ENCODE results near the gene SLC25A17.
"Not testable (repeated sequence)": the region's sequence is repeated elsewhere in the genome, so short reads cannot be mapped to it uniquely, and the experiment has no call there.

SLC25A17 gene, protein sequence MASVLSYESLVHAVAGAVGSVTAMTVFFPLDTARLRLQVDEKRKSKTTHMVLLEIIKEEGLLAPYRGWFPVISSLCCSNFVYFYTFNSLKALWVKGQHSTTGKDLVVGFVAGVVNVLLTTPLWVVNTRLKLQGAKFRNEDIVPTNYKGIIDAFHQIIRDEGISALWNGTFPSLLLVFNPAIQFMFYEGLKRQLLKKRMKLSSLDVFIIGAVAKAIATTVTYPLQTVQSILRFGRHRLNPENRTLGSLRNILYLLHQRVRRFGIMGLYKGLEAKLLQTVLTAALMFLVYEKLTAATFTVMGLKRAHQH

DNA sequence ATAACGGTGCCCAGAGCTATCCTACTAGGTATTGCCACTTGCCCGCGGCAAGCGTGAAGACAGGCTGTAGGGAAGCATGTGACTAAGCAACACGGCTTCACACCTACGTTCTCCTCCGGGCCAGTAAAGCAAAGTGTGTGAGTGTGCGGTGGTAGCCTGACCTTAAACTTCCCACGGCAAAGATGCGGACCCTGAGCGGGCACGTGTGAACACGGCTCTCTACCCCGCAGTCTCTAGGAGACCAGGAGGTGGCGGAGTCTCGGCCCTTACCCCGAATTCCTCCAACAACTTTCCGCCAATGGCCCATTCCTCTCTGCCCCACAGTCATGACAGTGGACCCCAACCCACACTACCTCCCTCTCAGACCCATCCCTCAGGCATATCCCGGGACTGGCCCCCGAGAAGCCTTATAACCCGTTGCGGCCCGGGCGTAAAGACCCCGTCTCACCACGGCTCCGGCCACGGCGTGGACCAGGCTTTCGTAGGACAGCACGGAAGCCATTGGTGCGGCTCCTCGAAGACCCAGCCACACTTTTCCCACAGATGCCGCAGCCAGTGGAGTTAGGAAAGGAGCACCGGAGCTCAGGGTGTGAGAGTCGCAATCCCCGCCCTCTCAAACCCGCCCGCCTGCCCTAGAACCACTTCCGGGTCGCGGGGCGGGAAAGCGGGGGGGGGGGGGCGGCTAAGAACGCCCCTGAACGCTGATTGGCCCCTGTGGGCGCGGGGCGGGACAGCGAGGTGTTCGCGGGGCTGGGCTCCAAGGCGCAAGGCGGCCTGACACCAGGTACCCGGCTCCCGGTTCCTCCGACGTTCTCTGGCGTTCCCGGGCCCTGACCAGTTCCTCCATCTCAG, at the start of gene SLC25A17:
Gene SLC25A17 (minus strand): TSS at position 600 of the 852 bp plus-strand sequence. CDS start 98 bp downstream, at position 502.
- Mint-ChIP-seq H3K4me1 (peaks cover 23 to 26% of the 10 kb centered on the region in 2 donors), H3K4me3 (peak within 1 kb of the TSS; percentile 87 to 95), H3K36me3 (peaks cover 19 to 35% of the 10 kb centered on the region in 2 donors), H3K27ac (peak within 1 kb of the TSS; percentile 95), H3K9me3 (no peaks in the 10 kb centered on the region), H3K27me3 (no peaks in the 10 kb centered on the region)
- DNase-seq (peak; percentile 69), ATAC-seq (replicated peaks) (peak; percentile 91 to 93)

DNA sequence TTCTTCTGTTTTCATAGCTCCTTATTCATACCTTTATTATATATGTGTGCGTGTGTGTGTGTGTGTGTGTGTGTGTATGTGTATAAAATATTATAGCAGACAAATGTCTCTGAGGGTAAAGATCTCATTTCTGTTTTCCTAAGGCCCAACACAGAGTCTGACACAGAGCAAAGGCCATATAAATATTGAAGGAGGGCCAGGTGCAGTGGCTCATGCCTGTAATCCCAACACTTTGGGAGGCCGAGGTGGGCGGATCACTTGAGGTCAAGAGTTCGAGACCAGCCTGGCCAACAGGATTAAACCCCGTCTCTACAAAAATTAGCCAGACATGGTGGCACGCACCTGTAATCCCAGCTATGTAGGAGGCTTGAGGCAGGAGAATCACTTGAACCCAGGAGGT, 49.2 kb upstream of the SLC25A17 start:
- DNase-seq; H3K27me3 Mint-ChIP-seq; H3K27ac Mint-ChIP-seq; H3K4me3 Mint-ChIP-seq; H3K9me3 Mint-ChIP-seq; ATAC-seq (replicated peaks): not testable (repeated sequence)
- Mint-ChIP-seq H3K4me1 (peaks cover 11 to 23% of the 10 kb centered on the region in 2 donors), H3K36me3 (peaks cover 4 to 16% of the 10 kb centered on the region in 2 donors)

DNA sequence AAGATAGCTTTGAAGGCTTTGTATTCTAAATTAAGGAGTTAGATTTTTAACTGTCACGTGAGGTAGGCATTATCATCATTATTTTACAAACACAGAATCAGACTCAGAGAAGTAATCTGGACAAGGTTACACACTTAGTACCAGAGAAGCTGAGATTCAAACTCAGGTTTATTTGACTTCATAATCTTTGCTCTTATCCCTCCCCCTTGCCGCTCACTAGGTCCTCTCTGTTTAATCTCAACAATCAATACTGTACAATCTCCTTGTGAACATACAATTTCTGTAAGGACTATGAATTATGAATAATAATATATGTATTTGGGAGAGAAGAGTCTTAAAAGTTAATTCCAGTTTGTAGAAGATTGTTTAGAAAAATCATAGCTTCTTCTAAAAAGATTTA, 48.0 kb upstream of the SLC25A17 start:
- H3K27me3 Mint-ChIP-seq: no peaks in the 10 kb centered on the region
- no peaks in the 10 kb centered on the region for H3K9me3 Mint-ChIP-seq
- H3K4me3 Mint-ChIP-seq: no peak overlapping the region
- no peak for ATAC-seq (replicated peaks)
- DNase-seq: no peak
- peaks cover 4 to 21% of the 10 kb centered on the region in 2 donors for H3K36me3 Mint-ChIP-seq
- no peak overlapping the region for H3K27ac Mint-ChIP-seq
- H3K4me1 Mint-ChIP-seq: peaks cover 13 to 33% of the 10 kb centered on the region in 2 donors

DNA sequence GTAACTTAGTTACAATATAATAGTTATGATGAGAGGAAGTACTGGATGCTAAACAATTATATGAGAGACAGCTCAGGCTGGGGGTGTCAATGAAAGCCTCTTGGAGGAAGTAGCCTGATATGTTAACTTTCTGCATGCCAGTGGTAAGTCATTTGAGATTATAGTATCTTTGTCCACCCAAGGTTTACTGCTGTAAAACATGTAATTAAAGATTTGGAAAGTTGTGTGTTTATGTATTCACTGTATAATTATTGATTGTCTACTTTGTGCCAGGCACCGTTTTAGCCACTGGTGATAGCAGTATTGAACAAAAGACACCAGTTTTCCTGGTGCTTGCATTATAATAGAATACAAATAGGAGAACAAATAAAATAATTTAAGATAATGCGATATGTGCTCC, 43.4 kb upstream of the SLC25A17 start:
- H3K4me3 Mint-ChIP-seq: no peak overlapping the region
- no peak overlapping the region for H3K27ac Mint-ChIP-seq
- peaks cover 20 to 50% of the 10 kb centered on the region in 2 donors for H3K4me1 Mint-ChIP-seq
- DNase-seq (no peak), ATAC-seq (replicated peaks) (no peak)
- H3K36me3 Mint-ChIP-seq: peaks cover 7 to 24% of the 10 kb centered on the region in 2 donors
- no peaks in the 10 kb centered on the region for H3K27me3 Mint-ChIP-seq
- H3K9me3 Mint-ChIP-seq: no peaks in the 10 kb centered on the region

DNA sequence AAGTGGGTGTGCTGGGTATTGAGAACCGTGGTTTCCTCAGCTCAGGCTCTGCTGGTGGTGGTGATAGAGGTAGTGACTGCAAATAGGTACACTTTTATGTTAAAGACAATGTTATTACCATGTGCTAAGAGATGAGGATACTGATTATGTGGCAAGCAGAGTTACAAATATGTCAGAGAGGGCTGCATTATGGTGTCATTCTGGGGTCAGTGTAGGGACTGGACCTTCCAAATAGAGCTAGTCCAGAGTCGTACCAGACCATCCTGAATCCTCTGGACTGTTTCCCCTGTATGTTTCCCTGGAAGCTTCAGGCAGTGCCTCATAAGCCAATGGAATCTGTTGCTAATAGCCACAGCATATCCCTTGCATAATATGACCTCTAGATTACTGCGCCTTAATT, 42.9 kb upstream of the SLC25A17 start, which contains the start of gene DNAJB7:
Gene DNAJB7 (minus strand): TSS at position 101 of the 400 bp plus-strand sequence. CDS start 119 bp downstream, outside the sequence.
- DNase-seq: no peak
- Mint-ChIP-seq H3K4me3 (no peak within 1 kb of the TSS), H3K9me3 (no peaks in the 10 kb centered on the region), H3K4me1 (peaks cover 20 to 54% of the 10 kb centered on the region in 2 donors), H3K27ac (peak within 1 kb of the TSS; percentile 7), H3K27me3 (no peaks in the 10 kb centered on the region), H3K36me3 (peaks cover 7 to 23% of the 10 kb centered on the region in 2 donors)
- no peak for ATAC-seq (replicated peaks)

DNA sequence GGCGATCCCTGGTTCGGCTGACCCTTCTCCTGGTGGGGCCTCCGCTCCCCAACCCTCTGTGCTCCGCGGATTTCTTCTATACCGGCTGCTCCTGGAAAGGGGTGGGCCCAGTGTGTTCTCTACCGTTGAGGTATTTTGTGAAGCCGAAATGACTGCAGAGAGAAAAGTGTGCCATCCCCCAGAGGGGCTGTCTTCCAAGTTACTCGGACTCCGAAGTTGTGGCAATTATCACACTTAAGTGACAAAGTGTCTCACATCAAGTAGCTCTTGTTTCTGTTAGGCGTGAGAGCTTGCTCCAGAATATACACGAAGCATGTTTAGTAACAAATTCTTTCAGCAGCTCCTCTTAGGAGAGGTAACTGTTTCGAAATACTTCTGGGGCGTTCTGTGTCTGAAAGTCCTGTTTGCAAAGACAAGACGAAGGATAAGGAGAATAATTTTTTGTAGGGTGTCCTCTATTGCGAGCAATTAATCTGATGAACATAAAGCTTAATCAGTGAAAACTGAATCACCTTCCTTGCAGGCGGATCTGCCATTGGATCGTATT, 38.2 kb upstream of the SLC25A17 start:
- Mint-ChIP-seq H3K4me1 (peaks cover 14 to 40% of the 10 kb centered on the region in 2 donors), H3K27me3 (no peaks in the 10 kb centered on the region), H3K9me3 (no peaks in the 10 kb centered on the region), H3K27ac (peak overlapping the region; percentile 100), H3K36me3 (peaks cover 10 to 23% of the 10 kb centered on the region in 2 donors), H3K4me3 (peak overlapping the region; percentile 93 to 99)
- no peak for ATAC-seq (replicated peaks)
- no peak for DNase-seq

DNA sequence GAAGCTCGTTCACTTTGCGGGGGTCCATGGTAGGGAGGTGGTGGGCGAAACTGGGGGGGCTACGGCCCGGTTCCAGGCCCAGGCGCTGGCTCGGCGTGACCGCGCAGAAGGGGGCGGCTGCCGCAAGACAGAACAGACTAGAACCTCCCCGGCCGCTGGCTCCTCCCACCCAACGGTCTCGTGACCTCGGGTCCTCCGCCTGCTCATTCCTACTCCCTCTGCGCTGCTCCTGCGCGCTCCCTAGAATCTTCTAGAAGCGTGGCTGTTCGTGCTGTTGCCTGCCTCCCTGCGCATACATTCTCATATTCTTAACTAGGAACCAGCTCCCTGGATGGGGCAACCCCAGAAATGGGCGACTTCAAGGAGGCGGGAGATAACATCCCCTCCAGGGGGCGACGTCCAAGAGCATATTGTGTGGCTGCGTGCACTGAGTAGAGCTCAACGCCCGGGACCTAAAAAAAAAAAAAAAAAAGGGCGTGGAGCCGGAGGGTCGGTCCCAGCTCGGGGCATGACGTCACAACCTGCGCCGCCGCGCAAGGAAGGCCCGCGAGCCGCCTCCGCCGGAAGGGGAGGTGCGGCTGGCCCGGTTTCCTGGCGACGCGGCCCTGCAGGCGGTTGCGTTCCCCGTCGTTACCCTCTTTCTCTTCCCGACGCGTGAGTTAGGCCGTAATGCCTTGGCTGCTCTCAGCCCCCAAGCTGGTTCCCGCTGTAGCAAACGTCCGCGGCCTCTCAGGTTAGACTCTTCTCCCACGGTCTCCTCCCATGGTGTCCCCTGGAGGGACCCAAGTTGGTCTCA, 37.6 kb upstream of the SLC25A17 start, which contains the start of the genes ST13 and XPNPEP3:
Gene ST13 (minus strand): TSS at position 127 of the 796 bp plus-strand sequence. CDS start 99 bp downstream, at position 28.
Gene XPNPEP3 (plus strand): TSS at position 636 of the 796 bp plus-strand sequence. CDS start 34 bp downstream, at position 670.
- no peaks in the 10 kb centered on the region for H3K9me3 Mint-ChIP-seq
- ATAC-seq (replicated peaks) (peak; percentile 94 to 96), DNase-seq (peak; percentile 96)
- H3K36me3 Mint-ChIP-seq: peaks cover 8 to 18% of the 10 kb centered on the region in 2 donors
- peak within 1 kb of the TSS; percentile 93 to 99 for H3K4me3 Mint-ChIP-seq
- peaks cover 14 to 44% of the 10 kb centered on the region in 2 donors for H3K4me1 Mint-ChIP-seq
- H3K27ac Mint-ChIP-seq: peak within 1 kb of the TSS; percentile 100
- H3K27me3 Mint-ChIP-seq: no peaks in the 10 kb centered on the region

DNA sequence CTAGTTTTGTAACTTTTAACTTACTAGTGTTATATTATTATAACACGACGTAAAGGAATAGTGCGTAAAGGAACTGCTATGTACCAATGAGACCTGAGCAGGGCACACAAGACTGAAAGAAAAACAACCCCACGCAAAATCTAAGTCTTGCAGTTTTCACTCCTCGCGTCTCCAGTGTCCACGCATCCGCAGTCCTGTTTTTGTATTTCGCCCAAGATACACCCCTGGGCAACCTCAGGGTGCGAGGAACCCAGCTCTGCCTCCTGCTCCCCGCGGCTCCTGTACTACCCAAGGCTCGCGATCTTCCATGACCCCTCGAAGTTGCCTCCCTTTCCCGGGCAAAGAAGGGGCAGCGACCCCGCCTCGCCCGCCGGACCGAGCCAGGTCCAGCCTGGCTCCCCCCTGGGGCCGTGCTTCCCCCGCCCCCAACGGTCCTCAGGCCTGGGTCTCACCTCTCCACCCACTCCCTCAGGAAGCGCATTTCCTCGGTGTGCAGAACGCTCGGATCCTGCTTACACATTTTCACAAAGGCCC, 36.9 kb upstream of the SLC25A17 start:
- DNase-seq: no peak
- peak overlapping the region; percentile 100 for H3K27ac Mint-ChIP-seq
- peak; percentile 22 to 29 for ATAC-seq (replicated peaks)
- H3K4me1 Mint-ChIP-seq: peaks cover 16 to 48% of the 10 kb centered on the region in 2 donors
- H3K9me3 Mint-ChIP-seq: no peaks in the 10 kb centered on the region
- H3K4me3 Mint-ChIP-seq: peak overlapping the region; percentile 93 to 99
- H3K27me3 Mint-ChIP-seq: no peaks in the 10 kb centered on the region
- H3K36me3 Mint-ChIP-seq: peaks cover 6 to 18% of the 10 kb centered on the region in 2 donors

DNA sequence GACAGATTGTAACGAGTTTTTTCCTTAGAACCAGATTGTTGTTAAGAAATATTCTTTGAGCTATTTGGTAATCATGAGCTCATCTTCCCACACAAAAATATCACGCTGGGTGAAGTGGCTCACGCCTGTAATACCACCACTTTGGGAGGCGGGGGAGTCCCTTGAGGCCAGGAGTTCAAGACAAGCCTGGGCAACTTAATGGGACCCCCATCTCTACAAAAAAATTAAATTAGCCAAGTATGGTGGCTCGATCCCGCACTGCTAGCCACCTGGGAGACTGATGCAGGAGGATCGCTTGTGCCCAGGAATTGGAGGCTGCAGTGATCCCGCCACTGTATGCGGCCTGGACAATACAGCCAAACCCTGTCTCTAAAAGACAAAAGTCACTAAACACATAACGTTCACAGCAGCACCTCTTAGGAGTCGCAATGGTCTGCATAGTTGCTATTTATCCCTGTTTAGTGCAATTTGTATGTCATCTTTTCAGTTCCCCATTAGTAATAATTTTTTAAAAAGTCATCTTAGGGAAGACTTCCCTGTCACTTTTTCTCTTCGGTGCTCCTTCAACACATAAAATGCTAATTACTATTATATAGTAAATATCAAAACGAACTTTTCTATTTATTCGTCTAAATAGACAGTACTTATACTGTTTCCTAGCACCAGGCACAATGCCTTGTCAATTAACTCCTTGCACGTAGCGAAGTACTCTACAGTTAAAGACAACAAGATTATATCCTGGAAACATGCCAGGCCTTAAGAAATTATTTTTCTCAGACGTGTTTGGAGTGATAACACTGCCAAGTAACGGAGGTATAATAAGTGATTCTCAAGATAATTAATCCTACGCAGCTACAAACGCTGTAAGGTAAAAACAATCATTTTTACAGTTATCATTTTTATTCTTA, 36.2 kb upstream of the SLC25A17 start:
- no peak for DNase-seq
- H3K4me3 Mint-ChIP-seq: peak overlapping the region; percentile 93 to 99
- H3K9me3 Mint-ChIP-seq: no peaks in the 10 kb centered on the region
- peak overlapping the region; percentile 37 for H3K27ac Mint-ChIP-seq
- H3K36me3 Mint-ChIP-seq: peaks cover 5 to 15% of the 10 kb centered on the region in 2 donors
- ATAC-seq (replicated peaks): no peak
- H3K27me3 Mint-ChIP-seq: no peaks in the 10 kb centered on the region
- H3K4me1 Mint-ChIP-seq: peaks cover 16 to 48% of the 10 kb centered on the region in 2 donors

DNA sequence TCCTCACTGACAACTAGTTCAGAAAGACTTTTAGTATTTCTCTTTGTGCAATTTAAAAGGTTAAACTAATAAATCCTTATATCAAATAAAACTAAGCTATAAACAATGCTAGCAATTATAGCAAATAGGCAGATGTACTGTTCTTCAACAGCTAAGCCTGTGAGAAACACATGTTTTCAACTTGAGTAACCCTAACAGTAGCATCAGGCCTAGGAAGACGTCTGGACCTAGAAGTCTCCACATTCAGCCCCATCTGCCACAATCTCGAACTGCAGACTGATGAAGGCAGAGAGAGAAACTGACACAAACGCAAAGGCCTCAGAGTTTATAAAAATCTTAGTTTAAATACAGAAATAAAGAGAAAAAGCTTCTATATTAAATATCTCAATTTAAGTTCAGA, 34.8 kb upstream of the SLC25A17 start:
- DNase-seq (no peak), ATAC-seq (replicated peaks) (no peak)
- Mint-ChIP-seq H3K27me3 (no peaks in the 10 kb centered on the region), H3K27ac (peak overlapping the region; percentile 68), H3K4me3 (peak overlapping the region in 1 of 2 donors; percentile 33), H3K36me3 (peaks cover 7 to 20% of the 10 kb centered on the region in 2 donors), H3K4me1 (peaks cover 14 to 49% of the 10 kb centered on the region in 2 donors), H3K9me3 (no peaks in the 10 kb centered on the region)

DNA sequence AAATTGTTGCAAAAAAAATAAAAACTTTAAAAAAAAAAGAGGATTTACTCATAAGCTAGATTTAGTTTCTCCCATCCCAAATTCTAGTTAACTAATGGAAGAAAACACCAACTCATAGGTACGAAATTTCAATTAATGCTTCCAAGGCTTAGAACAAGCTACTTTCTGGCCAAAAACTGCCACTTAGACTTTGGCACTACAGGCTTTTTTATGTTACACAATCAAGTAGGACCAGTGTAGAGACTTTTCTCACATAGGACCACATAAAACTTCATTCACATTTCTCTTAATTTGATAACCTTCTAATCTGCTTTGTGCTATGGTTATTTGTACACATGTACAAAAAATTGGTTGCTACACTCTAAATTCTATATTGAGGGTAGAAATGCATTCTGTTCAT, 34.2 kb upstream of the SLC25A17 start:
- Mint-ChIP-seq H3K4me1 (peaks cover 13 to 47% of the 10 kb centered on the region in 2 donors), H3K27ac (peak overlapping the region; percentile 68), H3K4me3 (peak overlapping the region in 1 of 2 donors; percentile 33), H3K9me3 (no peaks in the 10 kb centered on the region), H3K27me3 (no peaks in the 10 kb centered on the region), H3K36me3 (peaks cover 7 to 22% of the 10 kb centered on the region in 2 donors)
- no peak for ATAC-seq (replicated peaks)
- no peak for DNase-seq

DNA sequence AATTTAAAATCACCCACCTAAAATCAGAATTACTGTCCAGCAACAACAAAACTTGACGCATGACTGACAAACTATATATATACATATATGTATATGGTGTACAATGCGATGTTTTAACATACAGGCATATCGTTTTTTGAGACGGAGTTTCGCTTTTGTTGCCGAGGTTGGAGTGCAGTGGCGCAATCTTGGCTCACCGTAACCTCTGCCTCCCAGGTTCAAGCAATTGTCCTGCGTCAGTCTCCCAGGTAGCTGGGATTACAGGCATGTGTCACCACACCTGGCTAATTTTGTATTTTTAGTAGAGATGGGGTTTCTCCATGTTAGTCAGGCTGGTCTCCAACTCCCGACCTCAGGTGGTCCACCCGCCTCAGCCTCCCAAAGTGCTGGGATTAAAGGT, 26.7 kb upstream of the SLC25A17 start:
- H3K4me3 Mint-ChIP-seq; ATAC-seq (replicated peaks); DNase-seq; H3K9me3 Mint-ChIP-seq; H3K27ac Mint-ChIP-seq; H3K27me3 Mint-ChIP-seq: not testable (repeated sequence)
- peaks cover 1 to 11% of the 10 kb centered on the region in 2 donors for H3K4me1 Mint-ChIP-seq
- peaks cover 28 to 41% of the 10 kb centered on the region in 2 donors for H3K36me3 Mint-ChIP-seq

All from stimulated activated naive B cell treated with anti-CD40 and anti-IgM and Interleukin-4, amounts not matched to agents 10 μg/mL and 1 μg/mL and 100 μg/mL, for 72 hours (primary cell).